OCI-LY7 (cell line): ENCODE measurements around the gene PTH1R. TPM values are rescaled to one million over a fixed set of nuclear protein-coding genes. Genes with fewer than 3 reads are reported as not detected.

Experiments
- BruUV-seq: library from RNA; stranded (reverse); fragments of 400-500 nt; replicated peaks from 2 replicates; lab custom pipeline; 2021; lab: Mats Ljungman, UMichigan
- CTCF ChIA-PET: fragments of 300-600 bp; sonication (Branson Sonifier 250); formaldehyde crosslinking; loops from one replicate; lab custom pipeline; 2022; ENCODE audit warnings: antibody characterized with exemption; ENCODE audit not compliant: unreplicated experiment; lab: Charles Lee
- POLR2A ChIA-PET: fragments of 300-600 bp; sonication (Branson Sonifier 250); formaldehyde crosslinking; loops from one replicate; lab custom pipeline; 2022; ENCODE audit warnings: antibody characterized with exemption; lab: Charles Lee
- DNase-seq: peaks from one replicate; pipeline ENCODE4 v3.0.0-alpha.2; 2015; ENCODE audit warnings: low spot score
- H2AFZ ChIP-seq: fragments of 200-600 bp; sonication (generic), shearing (Covaris generic); 2 replicates; pipeline ENCODE4 v1.6.1; 2014; ENCODE audit warnings: mild to moderate bottlenecking, antibody characterized with exemption, low read length, moderate library complexity
- H3K27ac ChIP-seq: fragments of 200-600 bp; sonication (generic); 2 replicates; pipeline ENCODE4 v1.5.1; 2014; ENCODE audit warnings: mixed run types, low read depth, mild to moderate bottlenecking, moderate library complexity, low read length, inconsistent platforms; ENCODE audit not compliant: poor library complexity, severe bottlenecking
- H3K36me3 ChIP-seq: fragments of 200-600 bp; sonication (generic); 2 replicates; pipeline ENCODE4 v1.6.1; 2014; ENCODE audit warnings: mild to moderate bottlenecking, antibody characterized with exemption, low read length, moderate library complexity, mixed read lengths; ENCODE audit not compliant: insufficient read depth
- H3K4me1 ChIP-seq: fragments of 200-600 bp; sonication (generic); 2 replicates; pipeline ENCODE4 v1.5.1; 2014; ENCODE audit warnings: mild to moderate bottlenecking, low read length; ENCODE audit not compliant: insufficient read depth, poor library complexity, severe bottlenecking
- H3K4me2 ChIP-seq: fragments of 200-600 bp; sonication (generic); 2 replicates; pipeline ENCODE4 v1.6.1; 2014; ENCODE audit warnings: mild to moderate bottlenecking, low read length
- H3K4me3 ChIP-seq: fragments of 200-600 bp; sonication (generic); 2 replicates; pipeline ENCODE4 v1.5.1; 2014; ENCODE audit warnings: mild to moderate bottlenecking, low read depth, low read length; ENCODE audit not compliant: poor library complexity, severe bottlenecking
- H3K79me2 ChIP-seq: fragments of 200-600 bp; sonication (generic); 2 replicates; pipeline ENCODE4 v1.6.1; 2016; ENCODE audit warnings: low read depth, mild to moderate bottlenecking, low read length, moderate library complexity, mixed read lengths; ENCODE audit not compliant: insufficient read depth
- H3K9me2 ChIP-seq: fragments of 200-600 bp; sonication (generic); 2 replicates; pipeline ENCODE4 v1.6.1; 2016; ENCODE audit warnings: mild to moderate bottlenecking, low read length, mixed read lengths; ENCODE audit not compliant: insufficient read depth
- H3K9me3 ChIP-seq: fragments of 200-600 bp; sonication (generic); 2 replicates; pipeline ENCODE4 v1.6.1; 2014; ENCODE audit warnings: mild to moderate bottlenecking, mixed run types, low read length, mixed read lengths
- H4K20me1 ChIP-seq: fragments of 200-600 bp; sonication (generic); 2 replicates; pipeline ENCODE4 v1.6.1; 2014; ENCODE audit warnings: mild to moderate bottlenecking, antibody characterized with exemption, low read length, moderate library complexity, mixed read lengths; ENCODE audit not compliant: insufficient read depth
- CTCF ChIP-seq: fragments of 200-600 bp; sonication (generic); conservative IDR thresholded peaks from 2 replicates; pipeline ENCODE4 v1.5.1; 2014; ENCODE audit warnings: mild to moderate bottlenecking, antibody characterized with exemption, low read length, moderate library complexity, mixed read lengths
- EZH2phosphoT487 ChIP-seq: fragments of 200-600 bp; sonication (generic); IDR thresholded peaks from 2 replicates; pipeline ENCODE4 v1.6.1; 2018; ENCODE audit warnings: low read depth, borderline replicate concordance, mild to moderate bottlenecking, mixed run types, antibody characterized with exemption, low read length, moderate library complexity, mixed read lengths
- intact Hi-C: fragments of 100-400 bp; cut with micrococcal nuclease; formaldehyde crosslinking; loops from one replicate; pipeline ENCODE4 v1.10.0; 2022; ENCODE audit not compliant: unreplicated experiment
- total RNA-seq, 2 experiments: library from RNA; depleted of rRNA in 1 of 2; stranded (reverse); fragments of >200 nt in 1 of 2; shearing (Covaris generic) in 1 of 2; gene quantifications; 2 replicates each; pipeline ENCODE4 v1.2.3, GENCODE V29; 2014 to 2022

The PTH1R gene
- total RNA-seq, 2 experiments from 2014 or later: not detected

GRCh38 chr3:46930945-46931403, 53.5 kb downstream of the PTH1R start:
- Histone ChIP-seq H3K4me1 (peaks cover 95% of the 10 kb centered on the region), H2AFZ (no peak overlapping the region), H3K4me3 (peak overlapping the region; percentile 30), H3K27ac (peak overlapping the region; percentile 100), H3K9me2 (no peaks in the 10 kb centered on the region), H3K9me3 (no peaks in the 10 kb centered on the region), H4K20me1 (peaks cover 4% of the 10 kb centered on the region; the same call in 1 of the 2 replicates), H3K79me2 (peaks cover 73% of the 10 kb centered on the region), H3K36me3 (peaks cover 73% of the 10 kb centered on the region), H3K4me2 (peak overlapping the region; percentile 82)
- ChIA-PET CTCF (interaction anchor here (1.4 kb wide), 1 partner anchor 49 kb away, joined by 5 read pairs; the partner anchor contains the start of gene NBEAL2), POLR2A (interaction anchor here (0.7 to 2.6 kb wide), 9 partner anchors 11 to 54 kb away, joined by 3 to 8 read pairs (median 3); partner anchors contain the start of gene CCDC12)
- TF ChIP-seq CTCF: no peak
- TF ChIP-seq EZH2phosphoT487: no peak
- intact Hi-C loops: no loop called here
- no TSS peak for BruUV-seq
- DNase-seq: peak; percentile 57

GRCh38 chr3:46931631-46932331, 54.3 kb downstream of the PTH1R start:
- peak overlapping the region; percentile 100 for H3K27ac ChIP-seq
- intact Hi-C loops: no loop called here
- no TSS peak for BruUV-seq

More at GRCh38 chr3:46931631-46932331, 54.3 kb downstream of the PTH1R start:
- peak overlapping the region; percentile 82 for H3K4me2 ChIP-seq
- H3K9me2 ChIP-seq: no peaks in the 10 kb centered on the region
- H2AFZ ChIP-seq: no peak overlapping the region
- no peaks in the 10 kb centered on the region for H3K9me3 ChIP-seq
- H4K20me1 ChIP-seq: peaks cover 4% of the 10 kb centered on the region; the same call in 1 of the 2 replicates
- peaks cover 78% of the 10 kb centered on the region for H3K79me2 ChIP-seq
- no peak for DNase-seq
- peak overlapping the region; percentile 30 for H3K4me3 ChIP-seq
- CTCF ChIA-PET: interaction anchor here (1.4 to 2.4 kb wide), 2 partner anchors 22 to 48 kb away, joined by 5 to 9 read pairs; partner anchors contain the start of gene NBEAL2
- H3K4me1 ChIP-seq: peaks cover 87% of the 10 kb centered on the region
- peaks cover 76% of the 10 kb centered on the region for H3K36me3 ChIP-seq
- POLR2A ChIA-PET: interaction anchor here (1.0 to 3.6 kb wide), 7 partner anchors 10 to 48 kb away, joined by 3 to 13 read pairs (median 6); partner anchors contain the start of gene CCDC12
- TF ChIP-seq CTCF (no peak), EZH2phosphoT487 (no peak)
